NCI-H2171 (cell line): ENCODE measurements around the gene NR5A1.

Experiments used
- DNase-seq: peaks from one replicate; lab custom pipeline; 2025; lab: John Stamatoyannopoulos, UW

NR5A1 gene

GRCh38 chr9:124498499-124499146 is 8.6 kb downstream of the NR5A1 start:
- no peak for DNase-seq

- no peak for DNase-seq
Observed at GRCh38 chr9:124498040-124498439, 9.2 kb downstream of the NR5A1 start.

GRCh38 chr9:124497441-124497840 is 9.8 kb downstream of the NR5A1 start:
- no peak for DNase-seq

- no peak for DNase-seq
Observed at GRCh38 chr9:124496463-124496862, 10.7 kb downstream of the NR5A1 start.

GRCh38 chr9:124496075-124496449 is 11.1 kb downstream of the NR5A1 start:
- no peak for DNase-seq

- DNase-seq: no peak
Observed at GRCh38 chr9:124495126-124496074, 11.8 kb downstream of the NR5A1 start.

GRCh38 chr9:124493794-124494479 is 13.3 kb downstream of the NR5A1 start:
- no peak for DNase-seq

- DNase-seq: no peak
Observed at GRCh38 chr9:124493218-124493617, 14.0 kb downstream of the NR5A1 start.

- DNase-seq: no peak
Observed at GRCh38 chr9:124492818-124493217, 14.4 kb downstream of the NR5A1 start.

- DNase-seq: no peak
Observed at GRCh38 chr9:124491049-124491975, 15.9 kb downstream of the NR5A1 start.

- DNase-seq: no peak
Observed at GRCh38 chr9:124490004-124490403, 17.2 kb downstream of the NR5A1 start.

- DNase-seq: no peak
Observed at GRCh38 chr9:124489222-124489621, 18.0 kb downstream of the NR5A1 start.

- no peak for DNase-seq
Observed at GRCh38 chr9:124488641-124489210, 18.5 kb downstream of the NR5A1 start.

GRCh38 chr9:124487260-124488182 is 19.7 kb downstream of the NR5A1 start:
- no peak for DNase-seq

- DNase-seq: no peak
Observed at GRCh38 chr9:124486778-124487259, 20.4 kb downstream of the NR5A1 start.

- no peak for DNase-seq
Observed at GRCh38 chr9:124485936-124486335, 21.3 kb downstream of the NR5A1 start.

- DNase-seq: no peak
Observed at GRCh38 chr9:124485201-124485600, 22.0 kb downstream of the NR5A1 start.

GRCh38 chr9:124483481-124483880 is 23.7 kb downstream of the NR5A1 start:
- DNase-seq: no peak

GRCh38 chr9:124482431-124483031 is 24.7 kb downstream of the NR5A1 start:
- no peak for DNase-seq

- DNase-seq: no peak
Observed at GRCh38 chr9:124481115-124481514, 26.1 kb downstream of the NR5A1 start.
